GM23338 (cell line): ENCODE data around the gene NSG1. TPM values are rescaled to one million over a fixed set of nuclear protein-coding genes. Genes with fewer than 3 reads are reported as not detected.

Source experiments
- ATAC-seq: fragments of 200-7000 bp; cut with Tn5 transposase; 3 replicates; pipeline ENCODE4 v1.9.1; 2020
- DNase-seq: peaks from one replicate; pipeline ENCODE4 v3.0.0-alpha.2; 2015; ENCODE audit warnings: low spot score
- H2AFZ ChIP-seq: fragments of 200-600 bp; sonication (generic); 2 replicates; pipeline ENCODE4 v1.8.0; 2016; ENCODE audit warnings: antibody characterized with exemption, mild to moderate bottlenecking, moderate library complexity
- H3F3A ChIP-seq: fragments of 200-600 bp; sonication (generic); replicated peaks from 2 replicates; pipeline ENCODE4 v1.8.0; 2017; ENCODE audit warnings: antibody characterized with exemption, mixed run types, low read depth
- H3K27ac ChIP-seq: fragments of 200-600 bp; sonication (generic); 2 replicates; pipeline ENCODE4 v1.6.1; 2016; ENCODE audit warnings: low read depth
- H3K27me3 ChIP-seq: fragments of 200-600 bp; sonication (generic); 2 replicates; pipeline ENCODE4 v1.8.0; 2016; ENCODE audit warnings: mild to moderate bottlenecking, mixed run types, moderate library complexity; ENCODE audit not compliant: insufficient read depth
- H3K36me3 ChIP-seq: fragments of 200-600 bp; sonication (generic); 2 replicates; pipeline ENCODE4 v1.8.0; 2016; ENCODE audit warnings: mild to moderate bottlenecking; ENCODE audit not compliant: insufficient read depth
- H3K4me1 ChIP-seq: fragments of 200-600 bp; sonication (generic); 2 replicates; pipeline ENCODE4 v1.8.0; 2016; ENCODE audit warnings: mild to moderate bottlenecking, moderate library complexity; ENCODE audit not compliant: insufficient read depth
- H3K4me2 ChIP-seq: fragments of 200-600 bp; sonication (generic); 2 replicates; pipeline ENCODE4 v1.7.1; 2017; ENCODE audit warnings: mixed run types
- H3K4me3 ChIP-seq: fragments of 200-600 bp; sonication (generic); 2 replicates; pipeline ENCODE4 v1.6.1; 2016; ENCODE audit warnings: mixed run types
- H3K79me2 ChIP-seq: fragments of 200-600 bp; sonication (generic); replicated peaks from 2 replicates; pipeline ENCODE4 v1.8.0; 2017; ENCODE audit warnings: mild to moderate bottlenecking; ENCODE audit not compliant: insufficient read depth
- H3K9me2 ChIP-seq: fragments of 200-600 bp; sonication (generic); 2 replicates; pipeline ENCODE4 v1.8.0; 2017; ENCODE audit not compliant: insufficient read depth
- H4K20me1 ChIP-seq: fragments of 200-600 bp; sonication (generic); replicated peaks from 2 replicates; pipeline ENCODE4 v1.8.0; 2017; ENCODE audit warnings: mild to moderate bottlenecking; ENCODE audit not compliant: insufficient read depth
- H3K27ac Mint-ChIP-seq: 2 replicates; pipeline ENCODE4 v1.8.0; 2020; ENCODE audit warnings: inconsistent platforms, mild to moderate bottlenecking, moderate library complexity, mixed read lengths
- H3K27me3 Mint-ChIP-seq: 3 replicates; pipeline ENCODE4 v1.8.0; 2022; ENCODE audit warnings: low read depth, mild to moderate bottlenecking, moderate library complexity, mixed read lengths, inconsistent platforms; ENCODE audit not compliant: insufficient read depth, poor library complexity
- H3K36me3 Mint-ChIP-seq: 3 replicates; pipeline ENCODE4 v1.8.0; 2021; ENCODE audit warnings: low read depth, mild to moderate bottlenecking, inconsistent platforms, moderate library complexity, mixed read lengths
- H3K4me1 Mint-ChIP-seq: 3 replicates; pipeline ENCODE4 v1.8.0; 2020; ENCODE audit warnings: mild to moderate bottlenecking, inconsistent platforms, mixed read lengths
- H3K4me3 Mint-ChIP-seq: 3 replicates; pipeline ENCODE4 v1.8.0; 2021; ENCODE audit warnings: moderate library complexity, mild to moderate bottlenecking, inconsistent platforms, mixed read lengths
- H3K9me3 Mint-ChIP-seq: 3 replicates; pipeline ENCODE4 v1.8.0; 2020; ENCODE audit warnings: moderate library complexity, mild to moderate bottlenecking, inconsistent platforms, mixed read lengths
- CREB1 ChIP-seq: fragments of 250-450 bp; sonication (Bioruptor Pico); IDR thresholded peaks from 2 replicates; pipeline ENCODE4 v1.5.0; 2020; ENCODE audit warnings: low read depth, mild to moderate bottlenecking, moderate library complexity
- ETS1 ChIP-seq: IDR thresholded peaks from 2 replicates; pipeline ENCODE4 v1.6.1; 2016; ENCODE audit warnings: antibody characterized with exemption
- EZH2phosphoT487 ChIP-seq: fragments of 200-600 bp; sonication (generic); IDR thresholded peaks from one replicate; pipeline ENCODE4 v1.8.1; 2018; ENCODE audit warnings: antibody characterized with exemption; ENCODE audit not compliant: unreplicated experiment
- JUNB ChIP-seq: IDR thresholded peaks from one replicate; pipeline ENCODE4 v1.6.1; 2016; ENCODE audit warnings: antibody characterized with exemption; ENCODE audit not compliant: unreplicated experiment
- NANOG ChIP-seq: IDR thresholded peaks from 2 replicates; pipeline ENCODE4 v1.6.1; 2016; ENCODE audit warnings: antibody characterized with exemption, borderline replicate concordance
- POLR2AphosphoS5 ChIP-seq: IDR thresholded peaks from 2 replicates; pipeline ENCODE4 v1.6.1; 2016; ENCODE audit warnings: antibody characterized with exemption, low read depth
- STAT1 ChIP-seq: IDR thresholded peaks from one replicate; pipeline ENCODE4 v1.6.1; 2016; ENCODE audit warnings: antibody characterized with exemption; ENCODE audit not compliant: unreplicated experiment
- ZNF114 ChIP-seq: fragments of 250-450 bp; sonication (Bioruptor Pico); IDR thresholded peaks from 2 replicates; pipeline ENCODE4 v1.5.0; 2020; ENCODE audit warnings: mild to moderate bottlenecking, moderate library complexity
- ZNF331 ChIP-seq: fragments of 250-450 bp; sonication (Bioruptor Pico); IDR thresholded peaks from 2 replicates; pipeline ENCODE4 v1.5.0; 2020; ENCODE audit warnings: low read depth, mild to moderate bottlenecking, moderate library complexity
- polyA plus RNA-seq: library from polyadenylated mRNA; unstranded; fragments of >200 nt; fragmentation: Nextera tagmentation; extraction: Ambion mirVana; gene quantifications from 2 replicates; pipeline ENCODE4 v1.2.1, GENCODE V29; 2016
- total RNA-seq: library from RNA; depleted of rRNA; stranded (reverse); fragments of >200 nt; shearing (Covaris generic); gene quantifications from 2 replicates; pipeline ENCODE4 v1.2.3, GENCODE V29; 2014
- TF ChIP-seq, protein P1 (sequence below): fragments of 250-450 bp; sonication (Bioruptor Pico); IDR thresholded peaks from 2 replicates; pipeline ENCODE4 v1.5.0; 2020; ENCODE audit warnings: mild to moderate bottlenecking, moderate library complexity
- TF ChIP-seq, protein P2 (sequence below), 2 experiments: fragments of 200-600 bp in 1 of 2; sonication (generic) in 1 of 2; conservative IDR thresholded peaks; 2 replicates each; pipeline versions ENCODE4 v1.5.1 to v1.6.1; 2016 to 2017; ENCODE audit warnings: antibody characterized with exemption in 2 of 2, low read depth in 2 of 2, mild to moderate bottlenecking in 2 of 2, moderate library complexity in 1 of 2

Gene NSG1
- total and polyA plus RNA-seq, 2 experiments from 2014 or later: 17.4 to 34.5 TPM

GRCh38 chr4:4430492-4431195 lies 43.7 kb downstream of the NSG1 start (continued):
- TF ChIP-seq NANOG (no peak), JUNB (no peak)
- TF ChIP-seq, protein P1, sequence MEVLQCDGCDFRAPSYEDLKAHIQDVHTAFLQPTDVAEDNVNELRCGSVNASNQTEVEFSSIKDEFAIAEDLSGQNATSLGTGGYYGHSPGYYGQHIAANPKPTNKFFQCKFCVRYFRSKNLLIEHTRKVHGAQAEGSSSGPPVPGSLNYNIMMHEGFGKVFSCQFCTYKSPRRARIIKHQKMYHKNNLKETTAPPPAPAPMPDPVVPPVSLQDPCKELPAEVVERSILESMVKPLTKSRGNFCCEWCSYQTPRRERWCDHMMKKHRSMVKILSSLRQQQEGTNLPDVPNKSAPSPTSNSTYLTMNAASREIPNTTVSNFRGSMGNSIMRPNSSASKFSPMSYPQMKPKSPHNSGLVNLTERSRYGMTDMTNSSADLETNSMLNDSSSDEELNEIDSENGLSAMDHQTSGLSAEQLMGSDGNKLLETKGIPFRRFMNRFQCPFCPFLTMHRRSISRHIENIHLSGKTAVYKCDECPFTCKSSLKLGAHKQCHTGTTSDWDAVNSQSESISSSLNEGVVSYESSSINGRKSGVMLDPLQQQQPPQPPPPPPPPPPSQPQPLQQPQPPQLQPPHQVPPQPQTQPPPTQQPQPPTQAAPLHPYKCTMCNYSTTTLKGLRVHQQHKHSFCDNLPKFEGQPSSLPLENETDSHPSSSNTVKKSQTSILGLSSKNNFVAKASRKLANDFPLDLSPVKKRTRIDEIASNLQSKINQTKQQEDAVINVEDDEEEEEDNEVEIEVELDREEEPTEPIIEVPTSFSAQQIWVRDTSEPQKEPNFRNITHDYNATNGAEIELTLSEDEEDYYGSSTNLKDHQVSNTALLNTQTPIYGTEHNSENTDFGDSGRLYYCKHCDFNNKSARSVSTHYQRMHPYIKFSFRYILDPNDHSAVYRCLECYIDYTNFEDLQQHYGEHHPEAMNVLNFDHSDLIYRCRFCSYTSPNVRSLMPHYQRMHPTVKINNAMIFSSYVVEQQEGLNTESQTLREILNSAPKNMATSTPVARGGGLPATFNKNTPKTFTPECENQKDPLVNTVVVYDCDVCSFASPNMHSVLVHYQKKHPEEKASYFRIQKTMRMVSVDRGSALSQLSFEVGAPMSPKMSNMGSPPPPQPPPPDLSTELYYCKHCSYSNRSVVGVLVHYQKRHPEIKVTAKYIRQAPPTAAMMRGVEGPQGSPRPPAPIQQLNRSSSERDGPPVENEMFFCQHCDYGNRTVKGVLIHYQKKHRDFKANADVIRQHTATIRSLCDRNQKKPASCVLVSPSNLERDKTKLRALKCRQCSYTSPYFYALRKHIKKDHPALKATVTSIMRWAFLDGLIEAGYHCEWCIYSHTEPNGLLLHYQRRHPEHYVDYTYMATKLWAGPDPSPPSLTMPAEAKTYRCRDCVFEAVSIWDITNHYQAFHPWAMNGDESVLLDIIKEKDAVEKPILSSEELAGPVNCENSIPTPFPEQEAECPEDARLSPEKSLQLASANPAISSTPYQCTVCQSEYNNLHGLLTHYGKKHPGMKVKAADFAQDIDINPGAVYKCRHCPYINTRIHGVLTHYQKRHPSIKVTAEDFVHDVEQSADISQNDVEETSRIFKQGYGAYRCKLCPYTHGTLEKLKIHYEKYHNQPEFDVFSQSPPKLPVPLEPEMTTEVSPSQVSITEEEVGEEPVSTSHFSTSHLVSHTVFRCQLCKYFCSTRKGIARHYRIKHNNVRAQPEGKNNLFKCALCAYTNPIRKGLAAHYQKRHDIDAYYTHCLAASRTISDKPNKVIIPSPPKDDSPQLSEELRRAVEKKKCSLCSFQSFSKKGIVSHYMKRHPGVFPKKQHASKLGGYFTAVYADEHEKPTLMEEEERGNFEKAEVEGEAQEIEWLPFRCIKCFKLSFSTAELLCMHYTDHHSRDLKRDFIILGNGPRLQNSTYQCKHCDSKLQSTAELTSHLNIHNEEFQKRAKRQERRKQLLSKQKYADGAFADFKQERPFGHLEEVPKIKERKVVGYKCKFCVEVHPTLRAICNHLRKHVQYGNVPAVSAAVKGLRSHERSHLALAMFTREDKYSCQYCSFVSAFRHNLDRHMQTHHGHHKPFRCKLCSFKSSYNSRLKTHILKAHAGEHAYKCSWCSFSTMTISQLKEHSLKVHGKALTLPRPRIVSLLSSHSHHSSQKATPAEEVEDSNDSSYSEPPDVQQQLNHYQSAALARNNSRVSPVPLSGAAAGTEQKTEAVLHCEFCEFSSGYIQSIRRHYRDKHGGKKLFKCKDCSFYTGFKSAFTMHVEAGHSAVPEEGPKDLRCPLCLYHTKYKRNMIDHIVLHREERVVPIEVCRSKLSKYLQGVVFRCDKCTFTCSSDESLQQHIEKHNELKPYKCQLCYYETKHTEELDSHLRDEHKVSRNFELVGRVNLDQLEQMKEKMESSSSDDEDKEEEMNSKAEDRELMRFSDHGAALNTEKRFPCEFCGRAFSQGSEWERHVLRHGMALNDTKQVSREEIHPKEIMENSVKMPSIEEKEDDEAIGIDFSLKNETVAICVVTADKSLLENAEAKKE (CRISPR knock-in tag): no peak

DNA sequence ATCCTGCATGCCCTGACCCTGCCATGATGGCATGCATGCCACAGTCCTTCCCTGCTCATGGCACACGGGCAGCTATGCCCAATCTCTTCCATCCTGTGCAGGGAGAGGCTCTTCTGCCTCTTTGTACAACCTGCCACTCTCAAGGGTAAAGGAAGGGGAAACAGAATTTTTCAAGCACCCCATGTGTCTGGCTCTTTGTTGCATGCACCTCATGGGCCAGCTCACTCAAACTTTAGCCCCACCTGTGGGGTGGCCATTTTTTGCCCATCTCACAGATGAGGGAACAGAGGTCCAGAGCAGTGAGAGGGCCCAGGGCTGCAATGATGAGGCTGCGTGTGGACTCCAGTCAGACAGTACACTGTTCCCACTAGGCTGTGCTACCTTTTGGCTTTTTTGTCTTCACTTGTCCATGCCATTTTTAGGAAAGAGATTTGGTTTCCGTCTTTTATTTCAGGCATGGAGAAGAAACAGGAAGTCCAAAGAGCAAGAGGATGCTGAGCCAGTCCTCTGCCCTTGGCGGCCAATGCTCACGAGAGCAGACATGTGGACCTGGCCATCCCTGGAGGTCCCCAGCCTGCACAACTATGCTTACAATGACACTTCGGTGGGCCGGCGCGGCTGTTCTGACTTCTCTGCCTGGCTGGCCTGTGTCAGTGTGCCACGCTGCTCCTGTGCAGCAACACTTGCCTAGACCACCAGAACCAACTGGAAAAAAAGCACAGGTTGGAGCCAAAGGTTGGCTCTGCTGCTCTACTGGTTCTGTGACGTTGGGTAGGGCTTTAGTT lies 45.6 kb downstream of the NSG1 start:
- Histone ChIP-seq H3K36me3 (no peaks in the 10 kb centered on the region), H3K27ac (no peak overlapping the region), H3K79me2 (no peaks in the 10 kb centered on the region), H4K20me1 (no peaks in the 10 kb centered on the region), H3K4me1 (peaks cover 14% of the 10 kb centered on the region), H2AFZ (no peak overlapping the region), H3K4me2 (no peak overlapping the region), H3F3A (peaks cover 7% of the 10 kb centered on the region), H3K9me2 (no peaks in the 10 kb centered on the region), H3K4me3 (no peak overlapping the region), H3K27me3 (no peaks in the 10 kb centered on the region)
- ATAC-seq (no peak), DNase-seq (no peak)
- no peak overlapping the region for H3K27ac Mint-ChIP-seq
- H3K4me3 Mint-ChIP-seq: no peak overlapping the region
- H3K4me1 Mint-ChIP-seq: peaks cover 19% of the 10 kb centered on the region
- no peaks in the 10 kb centered on the region for H3K9me3 Mint-ChIP-seq
- H3K36me3 Mint-ChIP-seq: no peaks in the 10 kb centered on the region
- peaks cover 15% of the 10 kb centered on the region for H3K27me3 Mint-ChIP-seq
- TF ChIP-seq JUNB (no peak), ZNF331 (CRISPR knock-in tag) (no peak), EZH2phosphoT487 (no peak), STAT1 (no peak), ETS1 (no peak), ZNF114 (no peak), POLR2AphosphoS5 (no peak), CREB1 (CRISPR knock-in tag) (no peak)
- TF ChIP-seq, protein P2, sequence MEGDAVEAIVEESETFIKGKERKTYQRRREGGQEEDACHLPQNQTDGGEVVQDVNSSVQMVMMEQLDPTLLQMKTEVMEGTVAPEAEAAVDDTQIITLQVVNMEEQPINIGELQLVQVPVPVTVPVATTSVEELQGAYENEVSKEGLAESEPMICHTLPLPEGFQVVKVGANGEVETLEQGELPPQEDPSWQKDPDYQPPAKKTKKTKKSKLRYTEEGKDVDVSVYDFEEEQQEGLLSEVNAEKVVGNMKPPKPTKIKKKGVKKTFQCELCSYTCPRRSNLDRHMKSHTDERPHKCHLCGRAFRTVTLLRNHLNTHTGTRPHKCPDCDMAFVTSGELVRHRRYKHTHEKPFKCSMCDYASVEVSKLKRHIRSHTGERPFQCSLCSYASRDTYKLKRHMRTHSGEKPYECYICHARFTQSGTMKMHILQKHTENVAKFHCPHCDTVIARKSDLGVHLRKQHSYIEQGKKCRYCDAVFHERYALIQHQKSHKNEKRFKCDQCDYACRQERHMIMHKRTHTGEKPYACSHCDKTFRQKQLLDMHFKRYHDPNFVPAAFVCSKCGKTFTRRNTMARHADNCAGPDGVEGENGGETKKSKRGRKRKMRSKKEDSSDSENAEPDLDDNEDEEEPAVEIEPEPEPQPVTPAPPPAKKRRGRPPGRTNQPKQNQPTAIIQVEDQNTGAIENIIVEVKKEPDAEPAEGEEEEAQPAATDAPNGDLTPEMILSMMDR (conservative IDR thresholded peaks at IDR 0.05; ENCODE audit: low read depth in 2 of 2): no peak
